Tibial nerve (tissue), 4 donors: Measurements from ENCODE around the gene USP22. TPM values are rescaled to one million over a fixed set of nuclear protein-coding genes. Genes with fewer than 3 reads are reported as not detected.

Experiments
- DNase-seq, 2 donors: peaks; one replicate each; pipeline ENCODE4 v3.0.0-alpha.2; 2019; ENCODE audit warnings: low spot score in 2 of 2
- H3K27ac ChIP-seq, 4 donors: fragments of 200-600 bp; sonication (generic) in 3 of 4; one replicate each; pipeline ENCODE4 v1.5.1; 2017 to 2019; ENCODE audit warnings: mild to moderate bottlenecking in 1 of 4
- H3K27me3 ChIP-seq, 2 donors: fragments of 200-600 bp; sonication (generic) in 1 of 2; one replicate each; pipeline versions ENCODE4 v1.5.1 to v1.6.0; 2017 to 2019
- H3K36me3 ChIP-seq, 3 donors: fragments of 200-600 bp; sonication (generic); one replicate each; pipeline ENCODE4 v1.5.1; 2018 to 2019
- H3K4me1 ChIP-seq, 4 donors: fragments of 200-600 bp; sonication (generic) in 3 of 4; one replicate each; pipeline ENCODE4 v1.5.1; 2017 to 2019
- H3K4me3 ChIP-seq, 4 donors: fragments of 200-600 bp; sonication (generic) in 3 of 4; one replicate each; pipeline ENCODE4 v1.5.1; 2017 to 2019; ENCODE audit warnings: mild to moderate bottlenecking in 1 of 4, moderate library complexity in 1 of 4
- H3K9me3 ChIP-seq, 4 donors: fragments of 200-600 bp; sonication (generic) in 3 of 4; one replicate each; pipeline ENCODE4 v1.5.1; 2017 to 2019
- CTCF ChIP-seq, 5 experiments: fragments of 200-600 bp in 3 of 5; fragments of 450-650 bp in 2 of 5; sonication (generic) in 3 of 5; IDR thresholded peaks; one replicate each; pipeline ENCODE4 v1.5.1; 2016 to 2019; ENCODE audit warnings: antibody characterized with exemption in 5 of 5, mild to moderate bottlenecking in 3 of 5, moderate library complexity in 2 of 5
- EP300 ChIP-seq, 2 donors: sonication (generic); formaldehyde crosslinking; IDR thresholded peaks; one replicate each; pipeline ENCODE4 v1.6.1; 2017; ENCODE audit warnings: antibody characterized with exemption in 2 of 2, mild to moderate bottlenecking in 1 of 2
- POLR2A ChIP-seq, 2 donors: fragments of 450-650 bp; IDR thresholded peaks; one replicate each; pipeline ENCODE4 v1.6.1; 2017; ENCODE audit warnings: antibody characterized with exemption in 2 of 2, mild to moderate bottlenecking in 2 of 2, moderate library complexity in 2 of 2
- WGBS, 2 donors: methylation state at CpG; one replicate each; pipeline ENCODE4 v1.1.5; 2018; 5-methylcytosine and 5-hydroxymethylcytosine counted together
- total RNA-seq, 4 donors: library from RNA; depleted of rRNA; stranded (reverse); fragments of >200 nt; gene quantifications; one replicate each; pipeline ENCODE4 v1.1.0, GENCODE V29; 2016

USP22 gene
- total RNA-seq, 4 donors from 2014 or later: 109 to 169 (median 133) TPM

GRCh38 chr17:20989481-20989880, 53.3 kb downstream of the USP22 start:
- Histone ChIP-seq H3K27ac (no peak overlapping the region), H3K4me1 (peaks cover 0 to 13% (median 3%) of the 10 kb centered on the region in 4 donors), H3K9me3 (no peaks in the 10 kb centered on the region), H3K36me3 (no peaks in the 10 kb centered on the region), H3K4me3 (no peak overlapping the region), H3K27me3 (no peaks in the 10 kb centered on the region)
- DNase-seq: no peak
- TF ChIP-seq EP300 (IDR thresholded peaks at IDR 0.05) (no peak), POLR2A (IDR thresholded peaks at IDR 0.05) (no peak), CTCF (IDR thresholded peaks at IDR 0.05) (no peak)
- WGBS, 2 donors: 83 to 92% methylated on average over 7 of the region's 7 CpGs

GRCh38 chr17:20988896-20989295, 53.9 kb downstream of the USP22 start:
- DNase-seq: no peak
- no peaks in the 10 kb centered on the region for H3K36me3 ChIP-seq
- no peaks in the 10 kb centered on the region for H3K27me3 ChIP-seq
- TF ChIP-seq EP300 (IDR thresholded peaks at IDR 0.05) (no peak), CTCF (IDR thresholded peaks at IDR 0.05) (no peak), POLR2A (IDR thresholded peaks at IDR 0.05) (no peak)
- no peak overlapping the region for H3K27ac ChIP-seq
- no peak overlapping the region for H3K4me3 ChIP-seq
- peaks cover 0 to 13% (median 3%) of the 10 kb centered on the region in 4 donors for H3K4me1 ChIP-seq
- no peaks in the 10 kb centered on the region for H3K9me3 ChIP-seq
- 90 to 98% methylated on average over 3 of the region's 3 CpGs for WGBS, 2 donors

- H3K27ac ChIP-seq: no peak overlapping the region
- WGBS, 2 donors: 90 to 91% methylated on average over 9 to 11 of the region's 11 CpGs
- H3K4me3 ChIP-seq: no peak overlapping the region
- DNase-seq: no peak
- peaks cover 0 to 8% (median under 1%) of the 10 kb centered on the region in 4 donors for H3K4me1 ChIP-seq
- no peaks in the 10 kb centered on the region for H3K9me3 ChIP-seq
- no peaks in the 10 kb centered on the region for H3K27me3 ChIP-seq
- H3K36me3 ChIP-seq: no peaks in the 10 kb centered on the region
- TF ChIP-seq CTCF (IDR thresholded peaks at IDR 0.05): no peak
- TF ChIP-seq EP300 (IDR thresholded peaks at IDR 0.05): no peak
- TF ChIP-seq POLR2A (IDR thresholded peaks at IDR 0.05): no peak
Measured at GRCh38 chr17:20988001-20988636, 54.7 kb downstream of the USP22 start.

GRCh38 chr17:20987511-20987910, 55.3 kb downstream of the USP22 start:
- WGBS, 2 donors: 79 to 85% methylated on average over 2 to 5 of the region's 5 CpGs
- no peak for DNase-seq
- H3K27ac ChIP-seq: no peak overlapping the region
- peaks cover 0 to 2% (median 0%) of the 10 kb centered on the region in 4 donors for H3K4me1 ChIP-seq
- no peaks in the 10 kb centered on the region for H3K9me3 ChIP-seq
- no peak overlapping the region for H3K4me3 ChIP-seq
- H3K36me3 ChIP-seq: no peaks in the 10 kb centered on the region
- H3K27me3 ChIP-seq: no peaks in the 10 kb centered on the region
- no peak for TF ChIP-seq EP300 (IDR thresholded peaks at IDR 0.05)
- TF ChIP-seq POLR2A (IDR thresholded peaks at IDR 0.05): no peak
- TF ChIP-seq CTCF (IDR thresholded peaks at IDR 0.05): no peak

- Histone ChIP-seq H3K9me3 (no peaks in the 10 kb centered on the region), H3K27ac (no peak overlapping the region), H3K27me3 (no peaks in the 10 kb centered on the region), H3K4me3 (no peak overlapping the region), H3K4me1 (no peaks in the 10 kb centered on the region), H3K36me3 (no peaks in the 10 kb centered on the region)
- 94 to 96% methylated on average over 7 of the region's 7 CpGs for WGBS, 2 donors
- no peak for DNase-seq
- TF ChIP-seq POLR2A (IDR thresholded peaks at IDR 0.05) (no peak), CTCF (IDR thresholded peaks at IDR 0.05) (no peak), EP300 (IDR thresholded peaks at IDR 0.05) (no peak)
Measured at GRCh38 chr17:20986767-20987510, 55.9 kb downstream of the USP22 start.
